ENCODE measurements around the gene C20orf144. TPM values are rescaled to one million over a fixed set of nuclear protein-coding genes. Genes with fewer than 3 reads are reported as not detected.

The C20orf144 gene
- total and polyA plus RNA-seq, 9 of the 15 experiments (the other 6 are each of a cell fraction or from before 2014, with no cell fraction given): 0.04 to 0.23 (median 0.11) TPM; not detected in 2

GRCh38 chr20:33663161-33664084, 1.3 kb downstream of the C20orf144 start (continued):
- TF ChIP-seq AFF4 (CRISPR knock-in tag; IDR thresholded peaks at IDR 0.05) (no peak), GMEB1 (CRISPR knock-in tag; IDR thresholded peaks at IDR 0.05) (0 out of 2 replicates have a peak, but pooled peaks have one; percentile 22), ZBTB9 (CRISPR knock-in tag; IDR thresholded peaks at IDR 0.05) (peak; percentile 50; the same call in 1 of the 2 replicates), RUNX1 (IDR thresholded peaks at IDR 0.05; ENCODE audit: low read depth) (no peak), SREBF2 (CRISPR knock-in tag; IDR thresholded peaks at IDR 0.05) (no peak), KAT2B (IDR thresholded peaks at IDR 0.05; ENCODE audit: low read depth, low read length) (no peak), KAT8 (IDR thresholded peaks at IDR 0.05; ENCODE audit: low read depth) (no peak), NFE2 (IDR thresholded peaks at IDR 0.05; ENCODE audit: low read depth) (no peak), MNT (conservative IDR thresholded peaks at IDR 0.05) (peak in 1 of 2 experiments; percentile 68; a peak in 2 of 4 replicates), HDAC2 (IDR thresholded peaks at IDR 0.05) (no peak), CREBBP (IDR thresholded peaks at IDR 0.05; ENCODE audit: low read depth, low read length) (no peak), EZH2 (IDR thresholded peaks at IDR 0.05; ENCODE audit: borderline replicate concordance, low read depth, low read length) (no peak), ZNF12 (CRISPR knock-in tag; IDR thresholded peaks at IDR 0.05) (no peak), ZBTB12 (CRISPR knock-in tag; IDR thresholded peaks at IDR 0.05) (no peak), ZKSCAN3 (CRISPR knock-in tag; IDR thresholded peaks at IDR 0.05) (no peak), NR2C1 (IDR thresholded peaks at IDR 0.05) (no peak), NR2C1 (tag; IDR thresholded peaks at IDR 0.05) (no peak), HNRNPUL1 (IDR thresholded peaks at IDR 0.05; ENCODE audit: low read length) (no peak; the same call in 1 of the 2 replicates), DDX20 (tag; IDR thresholded peaks at IDR 0.05; ENCODE audit: low read depth) (no peak)

Data from K562 (cell line).